ENCODE data around the gene MN1. TPM values are rescaled to one million over a fixed set of nuclear protein-coding genes. Genes with fewer than 3 reads are reported as not detected.

Gene MN1
- total RNA-seq, 1 donor from 2014 or later = 4.5 TPM

DNA sequence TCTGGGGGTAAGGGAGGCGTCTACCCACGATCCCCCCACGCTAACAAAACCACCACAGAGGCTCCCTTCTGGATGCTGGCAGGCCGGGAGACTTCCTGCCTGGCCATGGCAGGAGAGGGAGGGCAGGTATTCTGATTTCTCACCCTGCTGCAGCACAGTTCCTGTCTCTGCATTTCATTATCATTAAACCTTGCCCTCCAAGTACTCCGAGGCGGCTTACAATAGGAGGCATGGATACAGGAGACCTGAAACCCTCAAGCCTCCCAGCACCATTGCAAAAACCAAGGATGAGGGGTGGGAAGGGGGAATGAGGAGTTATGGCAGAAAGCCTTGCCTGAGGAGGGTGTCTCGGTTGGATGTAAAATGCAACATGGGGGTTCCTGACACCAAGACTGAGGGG, 44.1 kb upstream of the MN1 start:
- no peak for TF ChIP-seq CTCF (IDR thresholded peaks at IDR 0.05; ENCODE audit: insufficient read depth, low read length, poor library complexity, severe bottlenecking)
- no peaks in the 10 kb centered on the region for H3K36me3 ChIP-seq (ENCODE audit: control insufficient read depth, insufficient read depth, low read length)
- H3K27me3 ChIP-seq (ENCODE audit: control insufficient read depth, insufficient read depth, low read length) = no peaks in the 10 kb centered on the region
- H3K4me3 ChIP-seq (ENCODE audit: low read depth, low read length) = no peak overlapping the region
- DNase-seq (ENCODE audit: low read depth) = no peak

DNA sequence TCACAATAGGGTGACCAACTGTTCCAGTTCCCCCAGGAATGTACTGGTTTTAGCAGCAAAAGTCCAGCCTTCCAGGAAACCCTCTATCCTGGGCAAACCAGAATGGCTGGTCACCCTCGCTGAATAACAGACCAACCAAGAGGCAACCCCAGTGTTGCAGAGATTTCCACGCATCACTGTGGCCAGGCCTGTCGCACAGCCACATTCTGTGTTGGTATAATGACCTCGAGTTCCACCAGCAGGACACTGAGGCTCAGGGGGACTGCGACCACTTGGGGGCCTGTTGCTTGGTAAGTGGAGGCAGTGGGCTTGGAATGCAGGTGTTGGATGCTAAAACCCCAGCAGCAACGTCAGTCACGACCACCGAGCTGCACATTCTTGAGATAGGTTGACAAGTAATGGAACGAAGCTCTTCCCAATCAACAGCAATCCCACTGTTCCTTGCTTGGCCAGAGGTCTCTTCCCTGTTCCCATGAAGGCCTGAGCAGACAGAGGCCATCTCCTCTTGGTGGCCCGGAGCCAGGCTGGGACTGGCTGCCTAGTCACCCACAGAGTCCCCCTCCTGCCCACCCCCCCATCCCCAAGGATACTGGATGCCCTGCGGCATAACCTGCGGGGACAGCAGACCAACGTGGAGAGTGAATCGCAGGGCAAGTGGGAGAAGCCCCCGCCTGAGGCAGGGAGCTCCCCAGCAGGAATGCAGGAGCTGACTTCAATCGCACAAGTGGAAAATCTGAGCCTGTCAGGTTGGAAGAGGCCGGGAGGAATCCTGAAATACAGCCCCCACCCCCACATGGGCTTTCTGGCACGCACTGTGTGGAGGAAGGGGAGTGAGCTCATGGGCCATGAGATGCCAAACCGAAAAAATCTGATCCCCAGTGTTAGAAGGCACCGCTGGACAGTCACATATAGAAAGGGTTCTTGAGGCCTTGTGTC, 43.4 kb upstream of the MN1 start:
- no peak for TF ChIP-seq CTCF (IDR thresholded peaks at IDR 0.05; ENCODE audit: insufficient read depth, low read length, poor library complexity, severe bottlenecking)
- H3K36me3 ChIP-seq (ENCODE audit: control insufficient read depth, insufficient read depth, low read length) = no peaks in the 10 kb centered on the region
- H3K4me3 ChIP-seq (ENCODE audit: low read depth, low read length) = no peak overlapping the region
- DNase-seq (ENCODE audit: low read depth) = no peak
- H3K27me3 ChIP-seq (ENCODE audit: control insufficient read depth, insufficient read depth, low read length) = no peaks in the 10 kb centered on the region

DNA sequence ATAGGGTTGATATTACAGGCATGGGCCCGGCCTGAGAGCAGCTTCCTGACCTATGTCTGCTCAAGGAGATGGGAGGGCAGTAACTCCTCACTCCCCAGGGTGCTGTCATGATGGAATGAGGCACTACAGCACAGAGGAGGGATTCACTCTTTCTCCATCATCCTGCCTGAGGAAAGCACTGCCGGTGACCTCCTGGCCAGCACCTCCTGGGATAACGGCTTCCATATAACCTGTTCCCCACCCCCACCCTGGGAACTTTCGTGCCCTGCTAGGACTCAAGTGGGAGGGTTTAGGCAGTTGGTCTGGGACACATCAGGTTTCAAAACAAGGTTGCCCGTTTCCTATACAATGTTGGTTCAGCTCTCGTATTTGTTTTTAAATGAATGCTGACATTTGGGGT, 42.7 kb upstream of the MN1 start:
- TF ChIP-seq CTCF (IDR thresholded peaks at IDR 0.05; ENCODE audit: insufficient read depth, low read length, poor library complexity, severe bottlenecking) = no peak
- DNase-seq (ENCODE audit: low read depth) = no peak
- Histone ChIP-seq H3K36me3 (ENCODE audit: control insufficient read depth, insufficient read depth, low read length) (no peaks in the 10 kb centered on the region), H3K4me3 (ENCODE audit: low read depth, low read length) (no peak overlapping the region), H3K27me3 (ENCODE audit: control insufficient read depth, insufficient read depth, low read length) (no peaks in the 10 kb centered on the region)

DNA sequence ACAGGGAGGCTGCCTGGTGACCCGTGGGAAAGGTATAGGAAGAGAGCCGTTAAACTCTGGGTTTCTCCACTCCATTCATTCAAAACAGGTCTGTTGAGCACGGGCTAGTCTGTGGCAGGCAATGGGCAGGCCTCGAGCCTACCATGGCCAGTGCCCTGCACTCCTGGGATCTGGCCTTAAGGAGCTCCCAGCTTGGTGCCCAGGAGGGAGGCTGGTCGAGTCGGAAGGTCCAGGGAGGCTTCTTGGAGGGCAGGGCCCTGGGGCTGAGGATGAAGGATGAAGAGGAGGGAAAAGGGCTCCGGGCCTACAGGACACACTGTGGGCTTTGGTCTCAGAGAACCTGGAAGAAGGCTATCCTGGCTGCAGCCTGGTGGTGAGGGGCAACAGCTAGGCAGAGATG, 41.9 kb upstream of the MN1 start:
- Histone ChIP-seq H3K27me3 (ENCODE audit: control insufficient read depth, insufficient read depth, low read length) (no peaks in the 10 kb centered on the region), H3K36me3 (ENCODE audit: control insufficient read depth, insufficient read depth, low read length) (no peaks in the 10 kb centered on the region), H3K4me3 (ENCODE audit: low read depth, low read length) (no peak overlapping the region)
- DNase-seq (ENCODE audit: low read depth) = no peak
- TF ChIP-seq CTCF (IDR thresholded peaks at IDR 0.05; ENCODE audit: insufficient read depth, low read length, poor library complexity, severe bottlenecking) = no peak

DNA sequence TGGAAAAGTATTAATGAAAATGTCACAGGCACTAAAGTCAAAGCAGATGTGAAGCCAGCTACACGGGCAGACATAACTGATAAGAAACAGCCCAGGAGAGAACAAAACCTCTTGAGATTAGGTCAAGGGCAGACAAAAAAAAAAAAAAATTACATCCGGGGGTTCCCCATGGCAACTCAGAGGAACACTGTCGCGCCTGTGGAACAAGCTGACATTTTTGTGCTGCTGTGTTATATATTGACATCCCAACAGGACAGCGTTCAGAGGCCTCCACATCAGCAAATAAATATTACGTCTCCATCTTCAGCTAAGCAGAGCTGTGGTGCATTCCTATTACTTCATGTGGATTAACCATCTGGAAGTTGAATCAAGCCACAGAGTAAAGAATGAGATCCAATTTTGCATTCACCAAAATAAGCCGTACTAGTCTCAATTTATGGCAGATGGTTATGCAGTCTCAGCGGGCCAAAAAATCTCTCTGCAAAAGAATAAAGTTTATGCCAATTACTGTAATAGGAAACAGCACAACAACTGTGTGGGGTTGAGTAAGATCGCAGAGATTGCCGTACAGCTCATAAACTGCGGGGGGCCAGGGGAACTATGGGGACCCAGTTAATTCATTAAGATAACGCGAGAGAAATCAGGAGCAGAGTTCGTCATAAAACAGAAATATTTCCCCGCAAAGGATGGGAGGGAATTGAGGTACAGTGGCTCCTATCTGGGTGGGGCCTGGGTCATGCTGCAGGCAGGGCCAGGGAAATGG, 41.3 kb upstream of the MN1 start:
- no peak for DNase-seq (ENCODE audit: low read depth)
- Histone ChIP-seq H3K36me3 (ENCODE audit: control insufficient read depth, insufficient read depth, low read length) (no peaks in the 10 kb centered on the region), H3K4me3 (ENCODE audit: low read depth, low read length) (no peak overlapping the region), H3K27me3 (ENCODE audit: control insufficient read depth, insufficient read depth, low read length) (no peaks in the 10 kb centered on the region)
- TF ChIP-seq CTCF (IDR thresholded peaks at IDR 0.05; ENCODE audit: insufficient read depth, low read length, poor library complexity, severe bottlenecking) = no peak
